Nephron progenitor cell (in vitro differentiated cells): ENCODE measurements around the gene LEUTX.

Experiments used
- DNase-seq: peaks from one replicate; pipeline ENCODE4 v3.0.0; 2021
- H3K27ac Mint-ChIP-seq: 2 replicates; pipeline ENCODE4 v1.8.0; 2021; ENCODE audit warnings: mild to moderate bottlenecking, moderate library complexity, mixed read lengths
- H3K27me3 Mint-ChIP-seq: 2 replicates; pipeline ENCODE4 v1.8.0; 2021; ENCODE audit warnings: mild to moderate bottlenecking, low read depth, mixed read lengths; ENCODE audit not compliant: poor library complexity
- H3K36me3 Mint-ChIP-seq: 2 replicates; pipeline ENCODE4 v1.8.0; 2021; ENCODE audit warnings: low read depth, mixed read lengths
- H3K4me1 Mint-ChIP-seq: 2 replicates; pipeline ENCODE4 v1.8.0; 2021; ENCODE audit warnings: mixed read lengths
- H3K4me3 Mint-ChIP-seq: 2 replicates; pipeline ENCODE4 v1.8.0; 2021; ENCODE audit warnings: mild to moderate bottlenecking, moderate library complexity, mixed read lengths
- H3K9me3 Mint-ChIP-seq: 2 replicates; pipeline ENCODE4 v1.8.0; 2021; ENCODE audit warnings: mild to moderate bottlenecking, moderate library complexity, mixed read lengths
- CTCF ChIP-seq: fragments of 200-600 bp; sonication (generic); IDR thresholded peaks from 2 replicates; pipeline ENCODE4 v1.5.0; 2021; ENCODE audit warnings: antibody characterized with exemption

LEUTX gene

GRCh38 chr19:39820696-39821095, 42.0 kb downstream of the LEUTX start:
- peaks cover 4% of the 10 kb centered on the region for H3K27me3 Mint-ChIP-seq
- peaks cover 41% of the 10 kb centered on the region for H3K4me1 Mint-ChIP-seq
- H3K27ac Mint-ChIP-seq: no peak overlapping the region
- no peak for DNase-seq
- TF ChIP-seq CTCF: no peak
- H3K4me3 Mint-ChIP-seq: no peak overlapping the region
- H3K36me3 Mint-ChIP-seq: peaks cover 7% of the 10 kb centered on the region
- no peaks in the 10 kb centered on the region for H3K9me3 Mint-ChIP-seq

- no peak for DNase-seq
- TF ChIP-seq CTCF: no peak
- Mint-ChIP-seq H3K9me3 (no peaks in the 10 kb centered on the region), H3K27ac (no peak overlapping the region), H3K36me3 (peaks cover 12% of the 10 kb centered on the region), H3K27me3 (no peaks in the 10 kb centered on the region), H3K4me3 (no peak overlapping the region), H3K4me1 (peaks cover 14% of the 10 kb centered on the region)
Observed at GRCh38 chr19:39823686-39824085, 45.0 kb downstream of the LEUTX start.

- Mint-ChIP-seq H3K27me3 (no peaks in the 10 kb centered on the region), H3K27ac (peak overlapping the region; percentile 95), H3K36me3 (peaks cover 19% of the 10 kb centered on the region), H3K9me3 (no peaks in the 10 kb centered on the region), H3K4me3 (no peak overlapping the region), H3K4me1 (peaks cover 10% of the 10 kb centered on the region)
- TF ChIP-seq CTCF: no peak
- DNase-seq: peak; percentile 77
Observed at GRCh38 chr19:39824143-39825092, 45.8 kb downstream of the LEUTX start.

GRCh38 chr19:39825093-39825463, 46.4 kb downstream of the LEUTX start:
- H3K4me1 Mint-ChIP-seq: peaks cover 7% of the 10 kb centered on the region
- no peak for DNase-seq
- no peaks in the 10 kb centered on the region for H3K9me3 Mint-ChIP-seq
- peaks cover 25% of the 10 kb centered on the region for H3K36me3 Mint-ChIP-seq
- no peak for TF ChIP-seq CTCF
- no peak overlapping the region for H3K4me3 Mint-ChIP-seq
- no peaks in the 10 kb centered on the region for H3K27me3 Mint-ChIP-seq
- H3K27ac Mint-ChIP-seq: peak overlapping the region; percentile 95

- peaks cover 31% of the 10 kb centered on the region for H3K36me3 Mint-ChIP-seq
- H3K27ac Mint-ChIP-seq: no peak overlapping the region
- no peak overlapping the region for H3K4me3 Mint-ChIP-seq
- TF ChIP-seq CTCF: no peak
- DNase-seq: no peak
- H3K4me1 Mint-ChIP-seq: peaks cover 7% of the 10 kb centered on the region
- no peaks in the 10 kb centered on the region for H3K27me3 Mint-ChIP-seq
- no peaks in the 10 kb centered on the region for H3K9me3 Mint-ChIP-seq
Observed at GRCh38 chr19:39825531-39826076, 47.0 kb downstream of the LEUTX start.
